ENCODE data around the gene RAE1.

DNA sequence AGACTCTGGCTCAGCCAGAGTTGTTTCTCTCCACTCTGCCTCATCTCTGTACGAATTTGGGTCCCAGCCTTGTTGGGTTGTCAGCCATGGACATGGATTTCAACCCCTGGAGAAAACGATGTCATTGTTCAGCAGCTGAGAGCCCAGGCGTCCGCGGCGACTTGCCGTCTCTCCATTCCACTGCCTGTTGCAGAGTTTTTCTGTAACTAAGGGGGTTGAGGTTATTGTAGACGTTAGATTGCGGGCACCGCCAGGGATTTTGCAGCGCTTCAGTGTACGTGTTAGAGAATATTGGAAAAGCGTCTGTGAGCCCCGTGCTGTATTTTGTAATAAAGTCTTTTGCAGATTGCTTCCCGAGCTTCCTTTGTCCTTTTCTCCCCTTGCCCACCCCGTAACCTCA lies 27.1 kb downstream of the RAE1 start:
- TF ChIP-seq POLR2A (IDR thresholded peaks at IDR 0.05; ENCODE audit: low read depth, low read length) (no peak), POLR2AphosphoS5 (IDR thresholded peaks at IDR 0.05; ENCODE audit: low read depth, low read length) (no peak)
